ENCODE measurements around the gene UGT1A10. TPM values are rescaled to one million over a fixed set of nuclear protein-coding genes. Genes with fewer than 3 reads are reported as not detected.

The UGT1A10 gene
- total and polyA plus RNA-seq, 10 of the 15 experiments (the other 5 are each of a cell fraction or from before 2014, with no cell fraction given) = not detected

- no peak for DNase-seq (ENCODE audit: low read depth, low spot score)
- Histone ChIP-seq H2AFZ (ENCODE audit: control insufficient read depth, low read depth, low read length) (no peak overlapping the region), H3K9ac (ENCODE audit: control insufficient read depth, insufficient read depth, low read length) (no peak overlapping the region), H3K27ac (ENCODE audit: control insufficient read depth, insufficient read depth) (no peak overlapping the region), H3K9me3 (replicated peaks; ENCODE audit: control insufficient read depth, insufficient read depth, low read length) (no peaks in the 10 kb centered on the region), H3K4me1 (ENCODE audit: control insufficient read depth, insufficient read depth, low read length) (no peaks in the 10 kb centered on the region), H3K4me3 (no peak overlapping the region), H4K20me1 (ENCODE audit: control insufficient read depth, insufficient read depth) (no peaks in the 10 kb centered on the region), H3K27me3 (replicated peaks in 1 of 2; ENCODE audit: control insufficient read depth in 2 of 2, insufficient read depth in 2 of 2, low read length in 1 of 2) (no peaks in the 10 kb centered on the region; a peak in 3 of 4 replicates), H3K79me2 (ENCODE audit: control insufficient read depth, insufficient read depth, low read length) (no peaks in the 10 kb centered on the region), H3K36me3 (ENCODE audit: control insufficient read depth in 2 of 2, insufficient read depth in 2 of 2, low read length in 1 of 2) (no peaks in the 10 kb centered on the region), H3K4me2 (ENCODE audit: control insufficient read depth, insufficient read depth) (no peak overlapping the region)
- intact Hi-C loops (cut with micrococcal nuclease; ENCODE audit: unreplicated experiment) = no loop called here
- CTCF ChIA-PET = no interaction called here
- RAD21 ChIA-PET (ENCODE audit: unreplicated experiment) = no interaction called here
- no peak for FAIRE-seq
- TF ChIP-seq SMARCA5 (IDR thresholded peaks at IDR 0.05) (no peak), WRNIP1 (IDR thresholded peaks at IDR 0.05; ENCODE audit: borderline replicate concordance, low read depth, low read length) (no peak), POLR2A (IDR thresholded peaks at IDR 0.05; ENCODE audit: low read depth, low read length) (no peak), POLR2AphosphoS5 (IDR thresholded peaks at IDR 0.05; ENCODE audit: low read length) (no peak)
- TF ChIP-seq, protein P1, sequence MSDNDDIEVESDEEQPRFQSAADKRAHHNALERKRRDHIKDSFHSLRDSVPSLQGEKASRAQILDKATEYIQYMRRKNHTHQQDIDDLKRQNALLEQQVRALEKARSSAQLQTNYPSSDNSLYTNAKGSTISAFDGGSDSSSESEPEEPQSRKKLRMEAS (IDR thresholded peaks at IDR 0.05; ENCODE audit: low read depth, low read length) = no peak
- POLR2A ChIA-PET = no interaction called here
- 46% methylated on average over 6 of the region's 6 CpGs for WGBS (ENCODE audit: insufficient coverage, insufficient replicate concordance, low lambda C conversion rate, missing lambda C conversion rate)
- in situ Hi-C loops (cut with MboI) = no loop called here
- SMC1A ChIA-PET (ENCODE audit: uncharacterized antibody, unreplicated experiment) = no interaction called here
- no peak for ATAC-seq
- no TSS peak for BruUV-seq (replicated peaks)
These were observed 179.6 kb downstream of the UGT1A10 start for GRCh38 chr2:233815861-233816260.

GRCh38 chr2:233816334-233816733, 180.1 kb downstream of the UGT1A10 start:
- intact Hi-C loops (cut with micrococcal nuclease; ENCODE audit: unreplicated experiment) = no loop called here

More at GRCh38 chr2:233816334-233816733, 180.1 kb downstream of the UGT1A10 start:
- in situ Hi-C loops (cut with MboI) = no loop called here
- no peaks in the 10 kb centered on the region for H3K4me1 ChIP-seq (ENCODE audit: control insufficient read depth, insufficient read depth, low read length)
- H3K27me3 ChIP-seq (replicated peaks in 1 of 2; ENCODE audit: control insufficient read depth in 2 of 2, insufficient read depth in 2 of 2, low read length in 1 of 2) = no peaks in the 10 kb centered on the region; a peak in 3 of 4 replicates
- no peaks in the 10 kb centered on the region for H3K79me2 ChIP-seq (ENCODE audit: control insufficient read depth, insufficient read depth, low read length)
- FAIRE-seq (no peak), DNase-seq (ENCODE audit: low read depth, low spot score) (no peak), ATAC-seq (no peak)
- CTCF ChIA-PET = no interaction called here
- no peak overlapping the region for H3K4me3 ChIP-seq
- SMC1A ChIA-PET (ENCODE audit: uncharacterized antibody, unreplicated experiment) = no interaction called here
- no peak overlapping the region for H3K27ac ChIP-seq (ENCODE audit: control insufficient read depth, insufficient read depth)
- no TSS peak for BruUV-seq (replicated peaks)
- POLR2A ChIA-PET = interaction anchor here (0.6 kb wide), 1 partner anchor 124 kb away, joined by 4 read pairs; no protein-coding TSS in a partner anchor
- no peaks in the 10 kb centered on the region for H3K36me3 ChIP-seq (ENCODE audit: control insufficient read depth in 2 of 2, insufficient read depth in 2 of 2, low read length in 1 of 2)
- no peaks in the 10 kb centered on the region for H3K9me3 ChIP-seq (replicated peaks; ENCODE audit: control insufficient read depth, insufficient read depth, low read length)
- H4K20me1 ChIP-seq (ENCODE audit: control insufficient read depth, insufficient read depth) = no peaks in the 10 kb centered on the region
- WGBS (ENCODE audit: insufficient coverage, insufficient replicate concordance, low lambda C conversion rate, missing lambda C conversion rate) = 0% methylated on average over 2 of the region's 2 CpGs
- no peak for TF ChIP-seq ESRRA (IDR thresholded peaks at IDR 0.05; ENCODE audit: low read length)
- TF ChIP-seq, protein P2, sequence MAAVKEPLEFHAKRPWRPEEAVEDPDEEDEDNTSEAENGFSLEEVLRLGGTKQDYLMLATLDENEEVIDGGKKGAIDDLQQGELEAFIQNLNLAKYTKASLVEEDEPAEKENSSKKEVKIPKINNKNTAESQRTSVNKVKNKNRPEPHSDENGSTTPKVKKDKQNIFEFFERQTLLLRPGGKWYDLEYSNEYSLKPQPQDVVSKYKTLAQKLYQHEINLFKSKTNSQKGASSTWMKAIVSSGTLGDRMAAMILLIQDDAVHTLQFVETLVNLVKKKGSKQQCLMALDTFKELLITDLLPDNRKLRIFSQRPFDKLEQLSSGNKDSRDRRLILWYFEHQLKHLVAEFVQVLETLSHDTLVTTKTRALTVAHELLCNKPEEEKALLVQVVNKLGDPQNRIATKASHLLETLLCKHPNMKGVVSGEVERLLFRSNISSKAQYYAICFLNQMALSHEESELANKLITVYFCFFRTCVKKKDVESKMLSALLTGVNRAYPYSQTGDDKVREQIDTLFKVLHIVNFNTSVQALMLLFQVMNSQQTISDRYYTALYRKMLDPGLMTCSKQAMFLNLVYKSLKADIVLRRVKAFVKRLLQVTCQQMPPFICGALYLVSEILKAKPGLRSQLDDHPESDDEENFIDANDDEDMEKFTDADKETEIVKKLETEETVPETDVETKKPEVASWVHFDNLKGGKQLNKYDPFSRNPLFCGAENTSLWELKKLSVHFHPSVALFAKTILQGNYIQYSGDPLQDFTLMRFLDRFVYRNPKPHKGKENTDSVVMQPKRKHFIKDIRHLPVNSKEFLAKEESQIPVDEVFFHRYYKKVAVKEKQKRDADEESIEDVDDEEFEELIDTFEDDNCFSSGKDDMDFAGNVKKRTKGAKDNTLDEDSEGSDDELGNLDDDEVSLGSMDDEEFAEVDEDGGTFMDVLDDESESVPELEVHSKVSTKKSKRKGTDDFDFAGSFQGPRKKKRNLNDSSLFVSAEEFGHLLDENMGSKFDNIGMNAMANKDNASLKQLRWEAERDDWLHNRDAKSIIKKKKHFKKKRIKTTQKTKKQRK (IDR thresholded peaks at IDR 0.05; ENCODE audit: low read depth, low read length) = no peak
- H2AFZ ChIP-seq (ENCODE audit: control insufficient read depth, low read depth, low read length) = no peak overlapping the region
- RAD21 ChIA-PET (ENCODE audit: unreplicated experiment) = no interaction called here
- no peak overlapping the region for H3K4me2 ChIP-seq (ENCODE audit: control insufficient read depth, insufficient read depth)
- no peak overlapping the region for H3K9ac ChIP-seq (ENCODE audit: control insufficient read depth, insufficient read depth, low read length)

All from GM12878 (cell line).